Mucosa of gallbladder (tissue), 1 donor: ENCODE results near the gene MDM1. TPM values are rescaled to one million over a fixed set of nuclear protein-coding genes. Genes with fewer than 3 reads are reported as not detected.
A peak's percentile ranks its signal among the peaks of the same experiment; 100 is the strongest.

ENCODE experiments used
- DNase-seq: peaks from one replicate; pipeline ENCODE4 v3.0.0-alpha.2; 2020; ENCODE audit warnings: low spot score
- total RNA-seq: library from RNA; stranded (reverse); gene quantifications from one replicate; pipeline ENCODE4 v1.2.1, GENCODE V29; 2021
- donor health status: DM: no; HTN: no; CAD: no.

MDM1 gene
- total RNA-seq, 1 donor from 2014 or later = 15.0 TPM

DNA sequence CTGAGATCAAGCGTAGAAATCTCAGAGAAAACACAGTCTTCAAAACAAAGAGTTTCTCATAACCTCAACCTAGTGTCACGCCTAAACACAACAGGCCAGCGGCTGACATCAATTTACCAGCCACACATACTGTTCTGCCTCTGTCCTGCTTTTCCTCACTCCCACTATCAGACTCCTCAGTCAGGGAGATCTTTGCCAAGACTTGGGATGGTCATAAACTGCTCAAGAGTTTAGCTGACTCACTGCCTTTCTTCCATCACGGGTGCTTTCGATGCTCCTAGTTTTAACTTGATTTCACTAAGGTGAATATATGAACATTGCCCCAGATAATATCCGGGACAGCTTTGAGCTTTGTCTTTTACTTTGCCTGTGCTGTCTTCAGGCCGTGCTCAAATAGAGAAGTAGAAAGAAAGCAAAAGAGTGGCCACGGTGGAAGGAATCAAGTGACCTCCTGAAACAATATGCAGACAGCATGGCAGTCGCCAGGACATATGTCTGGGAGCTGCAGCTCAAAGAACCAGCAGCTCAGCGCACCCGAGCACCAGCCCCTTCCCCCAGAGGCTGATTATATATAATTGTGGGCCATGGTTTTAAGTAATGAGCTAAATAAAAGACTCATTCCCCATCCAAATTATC lies 12.1 kb downstream of the MDM1 start:
- peak; percentile 53 for DNase-seq

DNA sequence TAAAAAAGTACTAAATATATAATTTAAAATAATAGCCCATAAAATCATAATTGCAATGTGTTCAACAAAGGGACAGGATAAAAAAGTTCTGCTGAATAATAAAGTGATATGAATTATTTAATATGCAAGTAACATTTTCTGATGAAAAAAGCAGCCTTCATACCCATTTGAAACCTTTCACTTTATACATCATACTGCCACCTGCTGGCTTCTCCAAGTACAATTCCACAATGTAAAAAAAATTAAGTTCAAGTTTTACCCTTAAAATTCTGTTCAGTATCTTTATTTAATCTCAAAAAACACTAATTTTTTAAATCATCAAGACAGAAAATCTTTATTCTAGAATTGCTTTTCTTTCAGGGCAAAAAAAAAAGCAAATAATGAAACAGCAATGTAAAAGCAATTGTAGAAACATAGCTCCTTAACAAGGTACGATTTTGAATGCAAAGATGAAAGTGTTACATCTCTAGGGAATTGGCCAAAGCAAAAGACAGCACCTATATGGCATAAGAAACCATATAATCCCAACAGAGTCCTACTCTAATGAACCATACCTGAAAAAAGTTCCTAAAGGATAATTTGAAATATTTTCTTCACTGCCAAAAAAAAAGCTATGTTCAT lies 15.0 kb downstream of the MDM1 start:
- DNase-seq = peak; percentile 24

DNA sequence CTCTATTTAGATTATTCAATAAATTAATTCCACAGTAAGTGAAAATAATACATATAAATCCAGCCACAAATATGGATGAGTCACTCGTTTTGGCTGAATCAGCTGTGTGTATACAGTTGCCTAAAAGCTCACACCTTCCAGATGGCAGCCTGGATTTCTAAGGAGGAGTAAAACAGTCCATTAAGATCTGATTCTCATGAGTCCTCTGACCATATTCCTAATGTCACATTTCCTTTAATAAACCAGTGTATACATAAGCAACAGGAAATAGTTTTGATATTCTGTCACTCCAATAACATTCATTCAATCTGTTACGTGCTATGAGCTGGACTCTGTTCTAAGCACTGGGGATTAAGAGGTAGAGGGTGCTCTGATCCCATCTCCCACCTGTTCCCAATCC lies 21.8 kb downstream of the MDM1 start:
- DNase-seq = no peak

DNA sequence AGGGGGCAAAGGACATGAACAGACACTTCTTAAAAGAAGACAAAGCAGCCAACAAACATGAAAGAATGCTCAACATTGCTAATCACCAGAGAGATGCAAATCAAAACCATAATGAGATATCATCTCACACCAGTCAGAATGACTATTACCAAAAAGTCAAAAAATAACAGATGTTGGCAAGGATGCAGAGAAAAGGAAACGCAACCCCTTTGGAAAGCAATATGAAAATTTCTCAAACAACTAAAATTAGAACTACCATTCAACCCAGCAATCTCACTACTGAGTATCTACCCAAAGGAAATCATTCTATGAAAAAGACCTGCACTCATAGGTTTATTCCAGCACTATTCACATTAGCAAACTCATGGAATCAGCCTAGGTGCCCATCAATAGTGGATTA lies 25.6 kb downstream of the MDM1 start:
- no peak for DNase-seq

DNA sequence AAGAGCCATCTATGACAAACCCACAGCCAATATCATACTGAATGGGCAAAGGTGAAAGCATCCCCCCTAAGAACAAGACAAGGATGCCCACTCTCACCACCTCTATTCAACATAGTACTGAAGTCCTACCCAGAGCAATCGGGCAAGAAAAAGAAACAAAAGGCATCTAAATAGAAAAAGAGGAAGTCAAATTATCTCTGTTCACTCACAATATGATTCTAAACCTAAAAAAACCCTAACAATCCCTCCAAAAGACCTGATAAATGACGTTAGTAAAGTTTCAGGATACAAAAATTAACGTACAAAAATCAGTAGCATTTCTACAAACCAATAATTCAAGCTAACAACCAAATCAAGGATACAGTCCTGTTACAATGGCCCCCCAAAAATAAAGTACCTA lies 26.9 kb downstream of the MDM1 start:
- DNase-seq = no peak

DNA sequence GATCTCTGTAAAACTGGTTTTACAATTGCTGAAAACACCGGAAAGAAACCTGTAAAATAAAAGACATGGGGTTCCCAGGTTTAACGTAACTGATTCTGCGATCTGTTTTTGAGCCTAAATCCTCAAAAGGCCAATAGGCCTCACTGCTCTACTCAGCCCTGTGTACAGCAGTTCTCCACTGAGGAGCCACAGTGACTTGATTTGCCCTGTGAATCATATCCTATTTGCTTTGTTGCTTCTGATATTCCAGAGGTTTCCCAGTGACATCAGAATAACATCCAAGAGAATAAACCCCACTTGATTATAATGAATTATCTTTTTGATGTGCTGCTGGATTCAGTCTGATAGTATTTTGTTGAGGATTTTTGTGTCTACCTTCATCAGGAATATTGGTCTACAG lies 27.5 kb downstream of the MDM1 start:
- no peak for DNase-seq

DNA sequence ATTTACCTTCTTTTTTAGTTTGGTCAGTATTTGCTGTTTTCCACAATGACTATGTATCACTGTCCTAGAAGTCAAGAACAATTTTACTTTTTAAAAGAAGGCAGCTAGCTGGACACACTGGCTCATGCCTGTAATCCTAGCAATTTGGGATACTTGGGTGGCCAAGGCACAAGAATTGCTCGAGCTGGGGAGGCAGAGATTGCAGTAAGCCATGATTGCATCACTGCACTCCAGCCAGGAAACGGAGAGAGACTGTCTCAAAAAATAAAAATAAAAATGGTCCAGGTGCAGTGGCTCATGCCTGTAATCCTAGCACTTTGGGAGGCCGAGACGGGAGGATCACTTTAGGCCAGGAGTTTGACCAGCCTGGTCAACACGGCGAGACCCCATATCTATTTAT lies 28.3 kb downstream of the MDM1 start:
- peak; percentile 30 for DNase-seq

DNA sequence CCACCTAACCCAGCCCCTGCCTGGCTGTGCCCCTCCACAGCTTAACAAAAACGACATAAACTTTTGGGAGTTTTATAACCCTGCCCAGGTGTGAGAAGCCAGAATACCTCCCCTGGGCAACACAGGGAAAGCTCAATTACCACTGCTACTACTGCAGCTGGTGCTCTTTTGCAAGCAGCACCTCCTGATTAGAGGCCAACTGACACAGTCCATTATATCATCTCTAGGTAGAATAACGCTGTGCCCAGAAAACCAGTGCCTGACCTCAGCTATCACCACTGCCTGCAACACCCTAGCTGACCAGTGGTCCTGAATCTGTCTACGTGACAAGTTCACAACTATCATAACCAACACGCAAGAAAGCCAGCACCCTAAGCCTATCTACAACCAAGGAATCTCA lies 34.2 kb downstream of the MDM1 start:
- DNase-seq = no peak

DNA sequence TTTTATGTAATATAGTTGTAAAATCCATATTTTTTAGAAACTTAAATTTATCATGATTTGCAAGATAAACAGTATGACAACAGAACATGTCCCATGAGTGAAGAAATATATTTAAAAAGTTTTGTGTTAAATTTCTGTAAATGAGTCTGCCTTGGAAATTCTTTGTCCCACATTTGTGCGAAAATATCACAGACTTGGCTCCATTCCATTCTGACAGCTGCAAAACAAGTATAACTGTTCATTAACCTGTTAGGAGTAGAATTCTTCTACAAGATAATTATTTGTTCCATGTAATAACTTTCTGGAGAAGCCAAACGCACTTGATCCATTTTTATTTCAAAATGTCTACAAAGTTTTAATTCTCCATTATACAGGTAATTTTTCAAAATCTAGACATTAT lies 37.9 kb downstream of the MDM1 start:
- no peak for DNase-seq

DNA sequence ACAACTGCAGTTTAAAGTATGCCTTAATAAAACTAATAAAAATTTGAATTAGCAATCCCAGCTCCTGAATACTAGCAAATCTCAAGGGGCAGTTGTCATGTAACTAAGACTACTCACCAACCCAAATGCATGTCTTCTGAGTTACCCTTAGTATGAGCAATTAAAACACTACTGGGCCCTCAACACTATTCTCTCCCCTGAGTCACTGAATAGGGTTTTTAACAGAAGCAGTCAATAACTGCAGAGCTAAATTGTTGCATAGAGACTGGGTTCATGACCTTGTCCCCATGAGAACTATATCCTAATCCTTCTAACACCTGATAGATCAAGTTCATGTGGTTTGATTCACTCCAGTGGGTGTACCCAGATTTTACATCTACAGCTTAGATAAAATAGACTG lies 38.8 kb downstream of the MDM1 start:
- DNase-seq = no peak

DNA sequence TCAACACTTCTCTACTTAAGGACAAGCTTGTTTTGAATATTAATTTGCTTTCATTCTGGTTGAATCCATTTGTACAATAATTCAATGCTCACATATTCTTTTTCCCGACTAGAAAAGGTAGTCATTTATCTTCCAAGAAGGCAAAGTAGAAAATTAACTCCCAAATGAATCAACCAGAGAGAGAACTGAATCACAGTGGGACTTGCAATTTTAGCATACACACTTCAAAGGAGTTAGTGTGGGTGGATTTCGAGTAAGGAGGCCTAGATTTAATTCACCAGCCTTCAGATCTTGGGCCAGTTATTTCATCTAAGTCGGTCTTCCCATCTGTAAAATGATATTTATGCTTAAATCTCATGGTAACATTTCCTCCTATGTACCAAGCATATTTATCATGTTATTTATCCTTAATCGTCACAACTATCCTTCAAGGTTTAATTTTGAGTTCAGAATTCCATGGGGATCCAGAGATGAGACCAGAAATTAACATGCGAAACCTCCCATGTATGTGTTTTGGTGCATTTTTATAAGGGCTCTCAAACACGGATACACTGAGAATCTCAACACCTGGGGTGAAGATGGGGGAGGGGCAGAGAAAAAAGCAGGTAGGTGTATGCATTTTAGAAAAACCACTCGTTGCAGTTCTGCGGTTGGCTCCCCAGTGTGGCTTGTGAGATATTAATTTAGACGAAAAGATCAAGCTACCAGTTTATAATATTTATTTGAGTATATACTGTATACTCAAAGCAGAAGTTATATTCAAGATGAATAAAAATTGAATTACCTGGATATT lies 39.8 kb downstream of the MDM1 start:
- DNase-seq = no peak

DNA sequence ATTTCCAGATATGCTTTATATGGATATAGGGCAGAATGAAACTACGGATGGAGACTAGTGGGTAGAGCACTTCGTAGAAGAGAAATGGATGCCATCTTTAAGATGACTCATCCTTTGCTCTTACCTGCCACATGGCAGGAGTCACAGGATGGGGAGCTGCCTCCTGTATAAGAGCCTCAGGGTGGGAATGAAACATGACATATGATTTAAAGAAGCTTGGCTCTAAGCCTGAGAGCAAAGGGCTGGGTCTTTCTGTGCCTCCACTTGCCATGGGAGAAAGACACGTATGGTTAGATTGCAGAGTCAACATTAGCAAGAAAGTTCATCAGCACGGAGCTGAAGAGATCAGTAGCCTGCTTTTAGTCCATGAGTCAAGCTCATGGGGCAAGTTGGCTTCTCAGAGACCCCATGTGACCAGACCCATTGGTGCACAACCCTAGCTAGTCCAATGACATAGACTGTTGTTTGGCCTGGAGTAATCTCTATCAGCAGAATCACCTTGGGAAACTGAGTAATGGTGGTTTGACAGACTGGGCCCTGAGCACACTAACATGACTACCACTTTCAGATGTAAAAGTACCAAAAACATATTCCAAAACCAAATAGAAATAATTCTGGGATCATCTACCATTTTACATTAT lies 40.6 kb downstream of the MDM1 start:
- DNase-seq = no peak

DNA sequence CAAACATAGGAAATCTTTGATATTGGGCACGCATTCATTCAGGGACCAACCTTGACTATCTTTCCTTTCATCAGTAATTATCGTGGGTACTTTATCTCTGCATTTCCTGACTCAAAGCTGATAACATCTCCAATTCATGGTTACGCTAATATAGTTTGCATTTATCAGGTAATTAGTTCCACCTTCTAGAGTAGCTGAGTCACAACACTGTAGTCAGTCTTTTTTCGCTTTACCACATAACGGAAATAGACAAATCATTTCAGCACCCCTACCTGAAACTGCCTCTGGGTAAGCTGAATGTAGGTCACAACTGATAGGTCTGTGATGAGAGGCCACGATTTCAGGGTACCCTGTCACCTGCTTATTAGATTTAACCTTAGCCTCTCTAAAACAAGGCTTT lies 42.0 kb downstream of the MDM1 start:
- no peak for DNase-seq

DNA sequence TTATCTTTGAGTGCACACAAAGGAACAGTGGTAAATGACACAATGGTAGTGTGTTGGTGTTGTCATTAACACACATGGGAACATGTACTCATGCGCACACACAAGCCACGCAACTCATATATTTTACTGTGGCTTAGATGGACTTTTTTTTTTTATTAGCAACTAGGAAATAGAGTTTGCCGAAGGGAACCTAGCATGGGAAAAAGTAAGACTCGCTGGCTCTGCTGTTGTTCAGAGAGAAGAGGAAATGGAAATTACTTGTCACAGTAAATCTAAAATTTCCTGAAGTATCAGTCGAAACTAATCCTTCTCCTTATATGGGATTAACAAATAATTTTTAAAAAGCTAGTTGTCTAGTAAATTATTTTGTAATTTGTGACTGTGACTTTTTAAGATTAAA lies 45.1 kb downstream of the MDM1 start:
- DNase-seq = no peak

DNA sequence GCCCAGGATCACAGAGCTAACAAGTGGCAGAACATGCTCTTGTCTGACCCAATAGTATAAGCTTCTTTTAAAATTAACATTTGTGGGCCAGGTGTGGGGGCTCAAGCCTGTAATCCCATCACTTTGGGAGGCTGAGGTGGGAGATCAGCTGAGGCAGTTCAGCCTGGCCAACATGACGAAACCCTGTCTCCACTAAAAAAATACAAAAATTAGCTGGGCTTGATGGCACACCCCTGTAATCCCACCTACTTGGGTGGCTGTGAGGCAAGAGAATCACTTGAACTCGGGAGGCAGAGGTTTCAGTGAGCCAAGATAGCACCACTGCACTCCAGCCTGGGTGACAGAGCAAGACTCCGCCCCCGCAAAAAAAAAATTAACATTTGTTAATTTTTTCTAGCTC lies 45.8 kb downstream of the MDM1 start:
- no peak for DNase-seq

DNA sequence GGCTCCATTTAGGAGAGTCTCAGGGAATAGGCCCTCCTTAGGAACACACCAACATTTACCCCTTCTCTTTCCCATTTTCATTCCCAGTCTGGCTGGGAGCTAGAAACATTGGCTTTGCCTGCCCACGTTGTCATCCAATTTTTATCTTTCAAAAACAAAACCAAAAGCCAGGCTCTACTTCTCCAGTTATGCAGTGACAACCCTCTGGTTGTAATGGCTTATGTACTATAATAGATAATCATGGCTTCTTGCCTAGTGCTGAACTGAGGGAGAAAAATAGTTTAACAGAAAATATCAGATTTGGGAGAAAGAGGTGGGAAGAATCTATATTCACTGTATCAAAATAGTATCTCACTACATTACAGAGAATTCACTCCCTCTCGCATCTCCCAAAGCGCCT lies 46.6 kb downstream of the MDM1 start:
- no peak for DNase-seq

DNA sequence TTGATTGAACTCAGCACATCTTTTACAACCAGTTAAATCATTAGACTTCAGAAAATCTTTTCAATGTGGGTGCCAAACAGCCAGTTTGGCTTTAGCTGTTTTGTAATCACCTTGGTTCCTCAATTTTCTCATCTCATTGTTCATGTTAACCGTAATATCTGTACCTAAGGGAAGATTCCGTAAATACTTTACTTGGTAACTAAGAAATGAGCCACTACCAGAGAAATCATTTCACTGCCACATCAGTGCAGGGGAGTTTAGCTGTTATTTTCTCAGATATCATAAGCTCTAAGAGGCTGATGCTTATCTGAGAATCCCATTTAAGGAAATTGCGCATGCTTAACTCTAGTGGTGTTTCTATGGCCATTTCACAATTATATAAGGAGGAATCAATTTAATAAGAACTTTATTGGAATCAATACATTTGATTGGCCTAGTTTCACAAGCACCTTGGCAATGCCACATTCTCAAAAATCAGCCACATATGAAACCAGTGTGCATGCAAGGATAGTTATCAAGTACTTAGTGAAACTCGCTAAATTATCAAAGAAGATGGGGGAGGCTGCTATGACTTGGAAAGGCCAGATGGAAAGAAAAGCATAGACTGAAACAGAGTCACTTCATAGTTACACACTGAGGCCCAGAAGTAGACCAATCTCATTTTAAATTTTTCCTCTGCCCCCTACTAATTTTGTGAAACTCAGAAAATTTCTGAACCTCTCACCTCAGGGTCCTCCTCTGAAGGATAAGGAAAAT lies 50.7 kb downstream of the MDM1 start:
- no peak for DNase-seq

DNA sequence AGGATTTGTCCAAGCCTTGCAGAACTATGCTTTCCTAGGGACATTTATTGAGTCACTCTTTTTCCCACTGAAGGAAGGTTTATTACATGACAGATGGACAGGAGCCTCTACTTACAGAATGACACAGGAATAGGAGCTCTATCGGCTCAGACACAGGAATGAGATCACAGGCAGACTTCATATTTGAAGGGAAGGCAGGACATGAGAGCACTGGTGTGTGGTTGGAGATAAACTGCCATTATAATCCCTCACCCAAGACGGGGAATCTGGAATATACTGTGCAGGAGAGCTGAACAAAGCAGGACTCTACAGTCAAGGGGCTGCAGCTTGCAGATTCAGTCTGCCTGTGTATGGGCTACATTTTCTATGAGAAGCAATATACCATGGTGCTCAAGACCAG lies 51.9 kb downstream of the MDM1 start:
- DNase-seq = no peak

DNA sequence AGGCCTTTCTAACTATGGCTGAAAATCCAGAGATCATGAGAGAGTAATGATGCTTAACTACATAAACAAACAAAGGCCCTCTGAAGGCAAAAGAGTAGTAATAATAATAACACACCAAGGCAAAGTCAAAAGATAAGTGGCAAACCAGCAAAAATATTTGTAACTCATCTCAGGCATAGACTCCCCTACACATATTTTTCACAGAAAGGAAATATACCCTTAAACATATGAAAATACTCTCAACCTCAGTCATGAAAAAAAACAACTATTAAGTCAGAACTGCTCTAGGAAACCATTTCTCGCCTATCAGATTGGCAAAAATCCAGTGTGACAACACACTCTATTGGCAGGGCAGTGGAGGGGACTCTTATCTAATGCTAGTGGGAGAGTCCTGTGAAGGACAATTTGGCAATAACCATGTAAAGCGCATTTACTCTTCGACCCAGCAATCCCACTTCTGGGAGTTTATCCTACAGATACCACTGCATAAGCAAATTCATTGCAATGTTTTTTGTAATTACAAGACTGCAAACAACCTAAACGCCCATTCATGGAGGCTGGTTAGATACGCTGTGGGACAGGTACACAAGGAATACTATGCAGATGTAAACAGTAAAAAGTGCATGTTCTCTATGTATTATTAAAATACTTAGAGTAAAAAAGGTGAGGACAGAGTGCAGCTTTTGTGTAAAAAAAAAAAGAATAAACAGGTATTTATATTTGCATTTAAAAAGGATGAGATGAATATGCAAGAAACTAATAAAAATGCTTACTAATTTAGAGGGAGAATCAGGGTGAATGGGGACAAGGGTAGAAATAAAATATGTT lies 52.7 kb downstream of the MDM1 start:
- no peak for DNase-seq

DNA sequence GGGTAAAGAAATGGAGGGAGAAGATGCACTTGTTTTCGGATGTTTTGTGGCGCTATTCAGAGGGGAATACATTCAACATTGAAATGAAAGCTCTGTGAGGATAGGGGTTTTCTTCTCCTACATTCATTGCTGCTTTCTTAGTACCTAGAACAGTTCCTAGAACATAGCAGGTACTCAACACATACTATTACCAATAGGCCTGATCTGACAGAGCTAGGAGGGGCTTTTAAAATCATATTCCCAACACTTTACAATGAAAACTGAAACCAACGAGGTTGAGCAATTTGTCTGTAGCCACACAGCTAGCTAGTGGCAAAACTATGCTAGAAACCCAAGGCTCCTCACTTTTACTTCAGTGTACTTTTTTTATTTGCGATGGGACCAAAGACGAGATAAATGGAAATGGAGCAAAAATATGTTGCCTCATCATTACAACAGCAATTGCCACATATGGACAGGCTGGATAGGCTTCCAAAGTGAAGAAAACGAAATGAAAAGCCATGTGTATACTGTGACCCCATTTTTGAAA lies 55.7 kb downstream of the MDM1 start:
- DNase-seq = no peak

DNA sequence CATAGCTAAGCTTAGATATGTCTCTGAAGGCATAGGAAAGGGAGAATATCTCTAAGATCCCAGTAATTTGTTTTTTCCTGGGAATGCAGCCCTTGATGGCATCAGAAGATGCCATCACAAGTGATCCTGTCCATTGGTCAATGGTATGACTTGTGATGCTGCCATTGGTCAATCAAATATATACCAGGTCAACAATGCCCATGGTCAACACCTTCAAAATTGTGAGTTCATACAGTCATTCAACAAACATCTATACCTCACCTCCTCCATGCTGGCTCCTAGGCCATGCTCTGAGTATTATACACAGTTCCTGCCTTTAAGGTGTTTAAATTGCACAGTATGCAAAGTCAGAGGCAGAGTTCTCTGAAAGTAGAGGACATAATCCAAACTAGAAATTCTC lies 59.4 kb downstream of the MDM1 start:
- no peak for DNase-seq
